ENCODE measurements around the gene TMEM202.

The TMEM202 gene

DNA sequence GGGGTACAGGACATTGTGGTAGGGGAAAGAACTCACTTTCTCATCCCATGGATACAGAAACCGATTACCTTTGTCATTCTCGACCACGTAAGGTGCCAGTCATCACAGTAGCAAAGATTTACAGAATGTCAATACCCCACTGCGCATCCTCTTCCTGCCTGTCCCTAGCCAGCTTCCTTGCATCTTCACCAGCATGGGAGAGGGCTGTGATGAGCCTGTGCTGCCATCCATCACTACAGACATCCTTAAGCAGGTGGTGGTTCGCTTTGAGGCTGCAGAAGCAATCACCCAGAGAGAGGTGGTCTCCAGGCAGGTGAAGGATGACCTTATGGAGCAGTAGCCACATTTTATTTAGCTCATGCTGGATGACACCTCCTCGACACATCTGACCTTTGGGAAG, 52.7 kb downstream of the TMEM202 start:
- Histone ChIP-seq H3K4me3 (replicated peaks; ENCODE audit: insufficient read depth, low read length) (no peak overlapping the region), H3K27me3 (ENCODE audit: insufficient read depth, poor library complexity, severe bottlenecking) (no peaks in the 10 kb centered on the region), H3K27ac (replicated peaks) (no peak overlapping the region)
- no peak for DNase-seq (ENCODE audit: low read depth in 1 of 2, low spot score in 1 of 2)
- TF ChIP-seq, protein P1, sequence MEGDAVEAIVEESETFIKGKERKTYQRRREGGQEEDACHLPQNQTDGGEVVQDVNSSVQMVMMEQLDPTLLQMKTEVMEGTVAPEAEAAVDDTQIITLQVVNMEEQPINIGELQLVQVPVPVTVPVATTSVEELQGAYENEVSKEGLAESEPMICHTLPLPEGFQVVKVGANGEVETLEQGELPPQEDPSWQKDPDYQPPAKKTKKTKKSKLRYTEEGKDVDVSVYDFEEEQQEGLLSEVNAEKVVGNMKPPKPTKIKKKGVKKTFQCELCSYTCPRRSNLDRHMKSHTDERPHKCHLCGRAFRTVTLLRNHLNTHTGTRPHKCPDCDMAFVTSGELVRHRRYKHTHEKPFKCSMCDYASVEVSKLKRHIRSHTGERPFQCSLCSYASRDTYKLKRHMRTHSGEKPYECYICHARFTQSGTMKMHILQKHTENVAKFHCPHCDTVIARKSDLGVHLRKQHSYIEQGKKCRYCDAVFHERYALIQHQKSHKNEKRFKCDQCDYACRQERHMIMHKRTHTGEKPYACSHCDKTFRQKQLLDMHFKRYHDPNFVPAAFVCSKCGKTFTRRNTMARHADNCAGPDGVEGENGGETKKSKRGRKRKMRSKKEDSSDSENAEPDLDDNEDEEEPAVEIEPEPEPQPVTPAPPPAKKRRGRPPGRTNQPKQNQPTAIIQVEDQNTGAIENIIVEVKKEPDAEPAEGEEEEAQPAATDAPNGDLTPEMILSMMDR (IDR thresholded peaks at IDR 0.05; ENCODE audit: insufficient read depth, low read length) = no peak
- TF ChIP-seq POLR2AphosphoS5 (IDR thresholded peaks at IDR 0.05; ENCODE audit: low read depth) (no peak), SPI1 (IDR thresholded peaks at IDR 0.05; ENCODE audit: borderline replicate concordance, low read depth) (no peak), GABPA (IDR thresholded peaks at IDR 0.05; ENCODE audit: low read depth) (no peak)
- TF ChIP-seq, protein P2, sequence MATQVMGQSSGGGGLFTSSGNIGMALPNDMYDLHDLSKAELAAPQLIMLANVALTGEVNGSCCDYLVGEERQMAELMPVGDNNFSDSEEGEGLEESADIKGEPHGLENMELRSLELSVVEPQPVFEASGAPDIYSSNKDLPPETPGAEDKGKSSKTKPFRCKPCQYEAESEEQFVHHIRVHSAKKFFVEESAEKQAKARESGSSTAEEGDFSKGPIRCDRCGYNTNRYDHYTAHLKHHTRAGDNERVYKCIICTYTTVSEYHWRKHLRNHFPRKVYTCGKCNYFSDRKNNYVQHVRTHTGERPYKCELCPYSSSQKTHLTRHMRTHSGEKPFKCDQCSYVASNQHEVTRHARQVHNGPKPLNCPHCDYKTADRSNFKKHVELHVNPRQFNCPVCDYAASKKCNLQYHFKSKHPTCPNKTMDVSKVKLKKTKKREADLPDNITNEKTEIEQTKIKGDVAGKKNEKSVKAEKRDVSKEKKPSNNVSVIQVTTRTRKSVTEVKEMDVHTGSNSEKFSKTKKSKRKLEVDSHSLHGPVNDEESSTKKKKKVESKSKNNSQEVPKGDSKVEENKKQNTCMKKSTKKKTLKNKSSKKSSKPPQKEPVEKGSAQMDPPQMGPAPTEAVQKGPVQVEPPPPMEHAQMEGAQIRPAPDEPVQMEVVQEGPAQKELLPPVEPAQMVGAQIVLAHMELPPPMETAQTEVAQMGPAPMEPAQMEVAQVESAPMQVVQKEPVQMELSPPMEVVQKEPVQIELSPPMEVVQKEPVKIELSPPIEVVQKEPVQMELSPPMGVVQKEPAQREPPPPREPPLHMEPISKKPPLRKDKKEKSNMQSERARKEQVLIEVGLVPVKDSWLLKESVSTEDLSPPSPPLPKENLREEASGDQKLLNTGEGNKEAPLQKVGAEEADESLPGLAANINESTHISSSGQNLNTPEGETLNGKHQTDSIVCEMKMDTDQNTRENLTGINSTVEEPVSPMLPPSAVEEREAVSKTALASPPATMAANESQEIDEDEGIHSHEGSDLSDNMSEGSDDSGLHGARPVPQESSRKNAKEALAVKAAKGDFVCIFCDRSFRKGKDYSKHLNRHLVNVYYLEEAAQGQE (IDR thresholded peaks at IDR 0.05; ENCODE audit: insufficient replicate concordance, low read depth) = no peak

DNA sequence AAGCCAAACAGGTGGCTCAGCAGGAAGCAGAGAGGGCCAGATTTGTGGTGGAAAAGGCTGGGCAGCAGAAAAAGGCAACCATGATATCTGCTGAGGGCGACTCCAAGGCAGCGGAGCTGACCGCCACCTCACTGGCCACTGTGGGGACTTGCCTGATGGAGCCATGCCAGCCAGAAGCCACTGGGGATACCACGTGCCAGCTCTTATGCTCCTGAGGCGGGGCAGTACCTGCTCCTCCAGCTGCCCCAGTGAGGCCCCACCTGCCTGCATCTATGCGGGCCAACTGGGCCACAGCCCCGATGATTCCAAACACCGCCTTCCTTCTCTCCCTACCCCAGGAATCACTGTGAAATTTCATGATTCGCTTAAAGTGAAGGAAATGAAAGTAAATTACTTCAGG, 53.1 kb downstream of the TMEM202 start:
- H3K27me3 ChIP-seq (ENCODE audit: insufficient read depth, poor library complexity, severe bottlenecking) = no peaks in the 10 kb centered on the region
- DNase-seq (ENCODE audit: low read depth in 1 of 2, low spot score in 1 of 2) = no peak

DNA sequence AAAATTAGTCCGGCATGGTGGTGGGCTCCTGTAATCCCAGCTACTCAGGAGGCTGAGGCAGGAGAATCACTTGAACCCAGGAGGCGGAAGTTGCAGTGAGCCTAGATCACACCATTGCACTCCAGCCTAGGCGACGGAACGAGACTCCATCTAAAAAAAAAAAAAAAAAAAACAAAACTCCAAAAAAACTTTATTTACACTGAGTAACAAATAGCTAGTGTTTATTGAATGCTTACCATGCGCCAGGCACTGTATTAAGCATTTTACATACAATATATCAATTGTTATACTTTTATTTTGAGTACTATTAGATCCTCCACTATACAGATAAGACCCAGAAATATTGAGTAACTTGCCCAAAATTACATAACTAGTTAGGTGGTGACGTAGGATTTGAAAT, 58.6 kb downstream of the TMEM202 start:
- DNase-seq (ENCODE audit: low read depth in 1 of 2, low spot score in 1 of 2) = no peak
- Histone ChIP-seq H3K27me3 (ENCODE audit: insufficient read depth, poor library complexity, severe bottlenecking) (no peaks in the 10 kb centered on the region), H3K4me3 (replicated peaks; ENCODE audit: insufficient read depth, low read length) (no peak overlapping the region), H3K27ac (replicated peaks) (no peak overlapping the region)
- TF ChIP-seq, protein P1 (IDR thresholded peaks at IDR 0.05; ENCODE audit: insufficient read depth, low read length) = no peak
- TF ChIP-seq POLR2AphosphoS5 (IDR thresholded peaks at IDR 0.05; ENCODE audit: low read depth) = no peak
- TF ChIP-seq GABPA (IDR thresholded peaks at IDR 0.05; ENCODE audit: low read depth) = no peak
- no peak for TF ChIP-seq SPI1 (IDR thresholded peaks at IDR 0.05; ENCODE audit: borderline replicate concordance, low read depth)
- TF ChIP-seq, protein P2 (IDR thresholded peaks at IDR 0.05; ENCODE audit: insufficient replicate concordance, low read depth) = no peak

More for the DNA sequence above, 53.1 kb downstream of the TMEM202 start:
- no peak overlapping the region for H3K4me3 ChIP-seq (replicated peaks; ENCODE audit: insufficient read depth, low read length)
- no peak for TF ChIP-seq SPI1 (IDR thresholded peaks at IDR 0.05; ENCODE audit: borderline replicate concordance, low read depth)
- no peak for TF ChIP-seq POLR2AphosphoS5 (IDR thresholded peaks at IDR 0.05; ENCODE audit: low read depth)
- TF ChIP-seq GABPA (IDR thresholded peaks at IDR 0.05; ENCODE audit: low read depth) = no peak
- H3K27ac ChIP-seq (replicated peaks) = no peak overlapping the region
